Measurements from ENCODE around the gene LRTM2.
"Not testable (repeated sequence)": the region's sequence is repeated elsewhere in the genome, so short reads cannot be mapped to it uniquely, and the experiment has no call there.

The LRTM2 gene

DNA sequence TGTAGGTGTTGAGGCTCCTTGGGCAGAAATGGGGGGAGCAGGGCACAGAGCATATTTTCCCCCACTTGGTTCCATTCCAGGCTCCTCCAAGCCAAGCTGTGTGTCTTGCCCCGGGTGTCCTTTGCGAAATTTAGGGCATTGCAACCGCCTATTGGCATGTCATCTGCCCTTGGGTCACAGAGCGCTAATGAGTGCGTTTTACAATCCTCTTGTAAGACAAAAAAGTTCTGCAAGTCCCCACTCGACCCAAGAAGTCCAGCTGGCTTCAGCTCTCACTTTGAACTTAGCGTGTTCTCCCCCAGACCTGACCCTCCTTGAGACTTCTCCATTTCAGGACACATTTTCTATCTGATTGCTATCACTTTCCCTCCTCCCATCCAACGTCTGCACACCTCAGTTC, 6.1 kb upstream of the LRTM2 start:
- H3K27me3 ChIP-seq (ENCODE audit: control insufficient read depth in 1 of 2, insufficient read depth in 2 of 2, low read length in 2 of 2), result peaks cover 2 to 6% of the 10 kb centered on the region in 2 donors
- no peaks in the 10 kb centered on the region for H3K9me3 ChIP-seq (ENCODE audit: control insufficient read depth in 2 of 2, low read length in 2 of 2)
- no peaks in the 10 kb centered on the region for H3K4me1 ChIP-seq (ENCODE audit: control insufficient read depth, insufficient read depth, low read length)
- H3K9ac ChIP-seq (ENCODE audit: low read length in 2 of 2), result no peak overlapping the region
- H3K27ac ChIP-seq (ENCODE audit: low read length), result no peak overlapping the region
- no peak overlapping the region for H3K4me3 ChIP-seq (ENCODE audit: low read length in 2 of 2)
- H3K36me3 ChIP-seq (ENCODE audit: control insufficient read depth in 2 of 2, insufficient read depth in 2 of 2, low read length in 2 of 2), result no peaks in the 10 kb centered on the region

GRCh38 chr12:1815108-1815507, 5.3 kb upstream of the LRTM2 start:
- Histone ChIP-seq H3K4me3 (ENCODE audit: low read length in 2 of 2) (no peak overlapping the region), H3K27me3 (ENCODE audit: control insufficient read depth in 1 of 2, insufficient read depth in 2 of 2, low read length in 2 of 2) (peaks cover 4 to 7% of the 10 kb centered on the region in 2 donors), H3K4me1 (ENCODE audit: control insufficient read depth, insufficient read depth, low read length) (no peaks in the 10 kb centered on the region), H3K9ac (ENCODE audit: low read length in 2 of 2) (no peak overlapping the region), H3K36me3 (ENCODE audit: control insufficient read depth in 2 of 2, insufficient read depth in 2 of 2, low read length in 2 of 2) (no peaks in the 10 kb centered on the region), H3K27ac (ENCODE audit: low read length) (no peak overlapping the region), H3K9me3 (ENCODE audit: control insufficient read depth in 2 of 2, low read length in 2 of 2) (no peaks in the 10 kb centered on the region)

DNA sequence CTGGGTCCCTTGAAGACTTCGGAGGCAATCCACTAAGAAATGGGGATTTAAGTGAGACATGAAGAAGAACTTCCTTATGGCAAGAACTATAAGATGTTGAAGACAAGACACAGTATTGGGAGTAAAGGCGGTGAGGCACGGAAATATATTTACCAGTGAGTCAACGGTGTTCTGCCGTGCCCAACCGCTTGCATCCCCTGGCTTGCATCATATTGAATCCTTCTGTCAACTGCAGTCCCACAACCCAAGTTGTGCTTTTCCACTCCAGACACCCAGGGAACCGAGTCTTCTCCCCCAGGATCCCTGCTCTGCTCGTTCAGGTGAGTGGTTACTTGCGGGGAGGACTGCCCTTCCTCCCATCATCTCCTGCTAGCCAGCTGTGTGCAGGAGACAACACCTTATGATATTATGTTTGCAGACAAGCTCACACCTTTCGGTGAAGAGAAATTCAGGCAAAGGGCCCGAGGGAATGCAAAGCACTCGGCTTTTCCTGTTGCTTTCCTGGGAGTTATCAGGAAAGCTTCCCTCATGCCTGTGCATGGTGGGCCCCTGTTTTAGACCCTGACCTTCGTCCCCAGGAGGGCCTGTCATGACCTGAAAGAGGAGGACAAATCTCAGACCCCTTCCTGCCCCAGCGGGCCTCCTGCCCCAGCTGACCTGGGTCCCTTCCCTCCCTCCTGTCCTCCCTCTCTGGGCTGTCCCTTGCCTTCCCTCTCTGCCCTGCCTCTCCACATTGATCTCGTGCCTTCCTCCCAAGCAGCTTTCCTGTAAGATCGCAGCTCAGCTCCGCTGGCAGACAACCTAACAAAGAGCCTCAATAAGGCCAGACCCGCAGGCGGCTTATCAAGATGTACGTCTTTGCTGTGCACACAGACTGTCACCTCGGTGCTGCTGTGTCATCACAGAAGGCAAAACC, 4.3 kb upstream of the LRTM2 start:
- H3K36me3 ChIP-seq (ENCODE audit: control insufficient read depth in 2 of 2, insufficient read depth in 2 of 2, low read length in 2 of 2), result no peaks in the 10 kb centered on the region
- no peak overlapping the region for H3K27ac ChIP-seq (ENCODE audit: low read length)
- H3K9ac ChIP-seq (ENCODE audit: low read length in 2 of 2), result no peak overlapping the region
- H3K27me3 ChIP-seq (ENCODE audit: control insufficient read depth in 1 of 2, insufficient read depth in 2 of 2, low read length in 2 of 2), result peaks cover 7 to 15% of the 10 kb centered on the region in 2 donors
- H3K9me3 ChIP-seq (ENCODE audit: control insufficient read depth in 2 of 2, low read length in 2 of 2), result no peaks in the 10 kb centered on the region
- no peak overlapping the region for H3K4me3 ChIP-seq (ENCODE audit: low read length in 2 of 2)
- H3K4me1 ChIP-seq (ENCODE audit: control insufficient read depth, insufficient read depth, low read length), result peaks cover 3% of the 10 kb centered on the region

- peaks cover 3% of the 10 kb centered on the region for H3K4me1 ChIP-seq (ENCODE audit: control insufficient read depth, insufficient read depth, low read length)
- H3K36me3 ChIP-seq (ENCODE audit: control insufficient read depth in 2 of 2, insufficient read depth in 2 of 2, low read length in 2 of 2), result no peaks in the 10 kb centered on the region
- H3K4me3 ChIP-seq (ENCODE audit: low read length in 2 of 2), result no peak overlapping the region
- no peak overlapping the region for H3K9ac ChIP-seq (ENCODE audit: low read length in 2 of 2)
- H3K27me3 ChIP-seq (ENCODE audit: control insufficient read depth in 1 of 2, insufficient read depth in 2 of 2, low read length in 2 of 2), result peaks cover 13 to 21% of the 10 kb centered on the region in 2 donors
- no peak overlapping the region for H3K27ac ChIP-seq (ENCODE audit: low read length)
- no peaks in the 10 kb centered on the region for H3K9me3 ChIP-seq (ENCODE audit: control insufficient read depth in 2 of 2, low read length in 2 of 2)
Observed at GRCh38 chr12:1816730-1817348, 3.5 kb upstream of the LRTM2 start.

- not testable (repeated sequence) for H3K27ac ChIP-seq (ENCODE audit: low read length); H3K9me3 ChIP-seq (ENCODE audit: control insufficient read depth in 2 of 2, low read length in 2 of 2); H3K9ac ChIP-seq (ENCODE audit: low read length in 2 of 2); H3K36me3 ChIP-seq (ENCODE audit: control insufficient read depth in 2 of 2, insufficient read depth in 2 of 2, low read length in 2 of 2); H3K4me3 ChIP-seq (ENCODE audit: low read length in 2 of 2); H3K4me1 ChIP-seq (ENCODE audit: control insufficient read depth, insufficient read depth, low read length)
- H3K27me3 ChIP-seq (ENCODE audit: control insufficient read depth in 1 of 2, insufficient read depth in 2 of 2, low read length in 2 of 2), result peaks cover 23 to 25% of the 10 kb centered on the region in 2 donors
Observed at GRCh38 chr12:1817928-1818327, 2.4 kb upstream of the LRTM2 start.

DNA sequence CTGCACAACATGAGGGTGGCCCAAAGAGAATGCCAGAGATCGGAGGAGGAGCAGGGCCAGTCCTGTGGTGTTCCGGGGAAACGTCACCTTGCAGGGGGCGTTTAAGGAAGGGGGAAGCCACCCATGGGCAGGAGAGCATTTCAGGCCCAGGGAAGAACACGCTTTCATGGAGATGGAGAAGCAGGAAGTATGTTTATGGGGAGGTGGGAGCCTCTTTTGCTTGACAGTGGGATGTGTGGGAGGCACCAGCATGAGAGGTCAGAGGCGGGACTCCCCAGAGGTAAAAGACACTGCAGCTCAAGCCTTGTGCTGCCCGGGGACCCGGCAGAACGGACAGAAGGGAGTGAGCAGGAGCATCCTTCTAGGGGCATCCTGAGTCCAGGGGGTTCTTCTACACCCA, 1.3 kb upstream of the LRTM2 start:
- no peak overlapping the region for H3K4me3 ChIP-seq (ENCODE audit: low read length in 2 of 2)
- H3K9me3 ChIP-seq (ENCODE audit: control insufficient read depth in 2 of 2, low read length in 2 of 2), result no peaks in the 10 kb centered on the region
- no peaks in the 10 kb centered on the region for H3K36me3 ChIP-seq (ENCODE audit: control insufficient read depth in 2 of 2, insufficient read depth in 2 of 2, low read length in 2 of 2)
- H3K27ac ChIP-seq (ENCODE audit: low read length), result no peak overlapping the region
- H3K4me1 ChIP-seq (ENCODE audit: control insufficient read depth, insufficient read depth, low read length), result peaks cover 3% of the 10 kb centered on the region
- peaks cover 26 to 29% of the 10 kb centered on the region in 2 donors for H3K27me3 ChIP-seq (ENCODE audit: control insufficient read depth in 1 of 2, insufficient read depth in 2 of 2, low read length in 2 of 2)
- H3K9ac ChIP-seq (ENCODE audit: low read length in 2 of 2), result no peak overlapping the region

DNA sequence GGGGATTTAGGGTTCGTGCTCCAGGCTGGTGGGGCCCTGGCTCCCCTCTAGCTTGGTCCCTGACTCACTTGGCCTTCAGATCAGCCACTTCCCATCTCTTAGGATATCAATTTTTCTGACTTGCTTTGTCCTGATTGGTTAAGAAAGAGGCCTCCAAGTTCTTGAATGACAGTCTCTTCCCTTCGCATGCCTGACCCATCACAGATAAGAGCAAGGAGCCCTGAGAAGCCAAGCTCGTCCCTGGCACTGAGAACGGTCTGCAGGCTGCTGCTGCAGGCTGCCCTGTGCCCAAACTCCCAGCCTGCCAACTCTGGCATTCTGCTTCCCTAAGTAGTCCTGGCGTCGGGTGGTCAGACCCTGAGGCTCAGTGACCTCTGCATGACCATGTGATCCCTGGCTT, 794 bp upstream of the LRTM2 start:
- H3K4me3 ChIP-seq (ENCODE audit: low read length in 2 of 2), result no peak overlapping the region
- no peaks in the 10 kb centered on the region for H3K9me3 ChIP-seq (ENCODE audit: control insufficient read depth in 2 of 2, low read length in 2 of 2)
- peaks cover 26 to 34% of the 10 kb centered on the region in 2 donors for H3K27me3 ChIP-seq (ENCODE audit: control insufficient read depth in 1 of 2, insufficient read depth in 2 of 2, low read length in 2 of 2)
- no peak overlapping the region for H3K9ac ChIP-seq (ENCODE audit: low read length in 2 of 2)
- H3K36me3 ChIP-seq (ENCODE audit: control insufficient read depth in 2 of 2, insufficient read depth in 2 of 2, low read length in 2 of 2), result no peaks in the 10 kb centered on the region
- H3K4me1 ChIP-seq (ENCODE audit: control insufficient read depth, insufficient read depth, low read length), result peaks cover 3% of the 10 kb centered on the region
- H3K27ac ChIP-seq (ENCODE audit: low read length), result no peak overlapping the region

- no peaks in the 10 kb centered on the region for H3K36me3 ChIP-seq (ENCODE audit: control insufficient read depth in 2 of 2, insufficient read depth in 2 of 2, low read length in 2 of 2)
- no peak overlapping the region for H3K9ac ChIP-seq (ENCODE audit: low read length in 2 of 2)
- H3K4me3 ChIP-seq (ENCODE audit: low read length in 2 of 2), result no peak overlapping the region
- peaks cover 3% of the 10 kb centered on the region for H3K4me1 ChIP-seq (ENCODE audit: control insufficient read depth, insufficient read depth, low read length)
- no peak overlapping the region for H3K27ac ChIP-seq (ENCODE audit: low read length)
- no peaks in the 10 kb centered on the region for H3K9me3 ChIP-seq (ENCODE audit: control insufficient read depth in 2 of 2, low read length in 2 of 2)
- H3K27me3 ChIP-seq (ENCODE audit: control insufficient read depth in 1 of 2, insufficient read depth in 2 of 2, low read length in 2 of 2), result peaks cover 26 to 36% of the 10 kb centered on the region in 2 donors
Observed at GRCh38 chr12:1820896-1821291, 529 bp downstream of the LRTM2 start.

GRCh38 chr12:1821805-1822204, 1.4 kb downstream of the LRTM2 start:
- no peak overlapping the region for H3K9ac ChIP-seq (ENCODE audit: low read length in 2 of 2)
- H3K36me3 ChIP-seq (ENCODE audit: control insufficient read depth in 2 of 2, insufficient read depth in 2 of 2, low read length in 2 of 2), result no peaks in the 10 kb centered on the region
- no peak overlapping the region for H3K4me3 ChIP-seq (ENCODE audit: low read length in 2 of 2)
- peaks cover 26 to 33% of the 10 kb centered on the region in 2 donors for H3K27me3 ChIP-seq (ENCODE audit: control insufficient read depth in 1 of 2, insufficient read depth in 2 of 2, low read length in 2 of 2)
- H3K4me1 ChIP-seq (ENCODE audit: control insufficient read depth, insufficient read depth, low read length), result peaks cover 3% of the 10 kb centered on the region
- no peak overlapping the region for H3K27ac ChIP-seq (ENCODE audit: low read length)
- H3K9me3 ChIP-seq (ENCODE audit: control insufficient read depth in 2 of 2, low read length in 2 of 2), result no peaks in the 10 kb centered on the region

- no peaks in the 10 kb centered on the region for H3K9me3 ChIP-seq (ENCODE audit: control insufficient read depth in 2 of 2, low read length in 2 of 2)
- no peak overlapping the region for H3K9ac ChIP-seq (ENCODE audit: low read length in 2 of 2)
- no peak overlapping the region for H3K4me3 ChIP-seq (ENCODE audit: low read length in 2 of 2)
- H3K27me3 ChIP-seq (ENCODE audit: control insufficient read depth in 1 of 2, insufficient read depth in 2 of 2, low read length in 2 of 2), result peaks cover 26 to 33% of the 10 kb centered on the region in 2 donors
- peaks cover 3% of the 10 kb centered on the region for H3K4me1 ChIP-seq (ENCODE audit: control insufficient read depth, insufficient read depth, low read length)
- no peaks in the 10 kb centered on the region for H3K36me3 ChIP-seq (ENCODE audit: control insufficient read depth in 2 of 2, insufficient read depth in 2 of 2, low read length in 2 of 2)
- H3K27ac ChIP-seq (ENCODE audit: low read length), result no peak overlapping the region
Observed at GRCh38 chr12:1822699-1823098, 2.3 kb downstream of the LRTM2 start.

GRCh38 chr12:1823237-1823636, 2.9 kb downstream of the LRTM2 start:
- Histone ChIP-seq H3K27me3 (ENCODE audit: control insufficient read depth in 1 of 2, insufficient read depth in 2 of 2, low read length in 2 of 2) (peaks cover 26 to 33% of the 10 kb centered on the region in 2 donors), H3K4me3 (ENCODE audit: low read length in 2 of 2) (no peak overlapping the region), H3K4me1 (ENCODE audit: control insufficient read depth, insufficient read depth, low read length) (peaks cover 3% of the 10 kb centered on the region), H3K9me3 (ENCODE audit: control insufficient read depth in 2 of 2, low read length in 2 of 2) (no peaks in the 10 kb centered on the region), H3K27ac (ENCODE audit: low read length) (no peak overlapping the region), H3K9ac (ENCODE audit: low read length in 2 of 2) (no peak overlapping the region), H3K36me3 (ENCODE audit: control insufficient read depth in 2 of 2, insufficient read depth in 2 of 2, low read length in 2 of 2) (no peaks in the 10 kb centered on the region)

Data from stomach smooth muscle (tissue), 2 donors.